ENCODE results near the gene SCLY.

Gene SCLY

DNA sequence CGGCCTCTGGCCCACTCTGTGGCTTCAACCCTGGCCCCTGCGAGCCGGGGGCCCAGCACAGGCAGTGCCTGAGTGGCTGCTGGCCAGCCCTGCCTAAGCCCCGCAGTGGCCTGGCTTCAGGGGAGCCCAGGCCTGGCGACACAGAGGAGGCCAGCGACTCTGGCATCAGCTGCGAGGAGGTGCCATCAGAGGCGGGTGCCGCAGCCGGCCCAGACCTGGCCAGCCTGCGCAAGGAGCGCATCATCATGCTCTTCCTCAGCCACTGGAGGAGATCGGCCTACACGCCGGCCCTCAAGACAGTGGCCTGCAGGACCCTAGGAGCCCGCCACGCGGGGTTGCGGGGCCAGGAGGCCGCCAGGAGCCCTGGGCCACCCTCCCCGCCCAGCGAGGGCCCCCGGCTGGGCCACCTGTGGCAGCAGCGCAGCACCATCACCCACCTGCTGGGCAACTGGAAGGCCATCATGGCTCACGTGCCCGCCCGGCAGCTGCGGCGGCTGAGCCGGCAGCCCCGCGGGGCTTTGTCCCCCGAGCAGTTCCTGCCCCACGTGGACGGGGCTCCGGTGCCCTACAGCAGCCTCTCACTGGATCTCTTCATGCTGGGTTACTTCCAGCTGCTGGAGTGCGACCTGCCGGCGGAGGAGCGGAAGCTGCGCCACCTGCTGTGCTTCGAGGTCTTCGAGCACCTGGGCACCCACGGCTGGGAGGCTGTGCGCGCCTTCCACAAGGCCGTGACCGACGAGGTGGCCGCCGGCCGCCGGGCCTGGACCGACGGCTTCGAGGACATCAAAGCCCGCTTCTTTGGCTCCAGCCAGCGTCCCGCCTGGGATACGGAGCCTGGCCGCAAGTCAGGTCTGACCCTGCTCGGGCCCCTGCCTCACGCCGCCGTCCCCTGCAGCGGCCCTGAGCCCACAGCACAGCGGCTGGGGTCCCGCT, 70.2 kb downstream of the SCLY start:
- no peak for TF ChIP-seq ZFX (IDR thresholded peaks at IDR 0.05; ENCODE audit: borderline replicate concordance)
- TF ChIP-seq, protein P1, sequence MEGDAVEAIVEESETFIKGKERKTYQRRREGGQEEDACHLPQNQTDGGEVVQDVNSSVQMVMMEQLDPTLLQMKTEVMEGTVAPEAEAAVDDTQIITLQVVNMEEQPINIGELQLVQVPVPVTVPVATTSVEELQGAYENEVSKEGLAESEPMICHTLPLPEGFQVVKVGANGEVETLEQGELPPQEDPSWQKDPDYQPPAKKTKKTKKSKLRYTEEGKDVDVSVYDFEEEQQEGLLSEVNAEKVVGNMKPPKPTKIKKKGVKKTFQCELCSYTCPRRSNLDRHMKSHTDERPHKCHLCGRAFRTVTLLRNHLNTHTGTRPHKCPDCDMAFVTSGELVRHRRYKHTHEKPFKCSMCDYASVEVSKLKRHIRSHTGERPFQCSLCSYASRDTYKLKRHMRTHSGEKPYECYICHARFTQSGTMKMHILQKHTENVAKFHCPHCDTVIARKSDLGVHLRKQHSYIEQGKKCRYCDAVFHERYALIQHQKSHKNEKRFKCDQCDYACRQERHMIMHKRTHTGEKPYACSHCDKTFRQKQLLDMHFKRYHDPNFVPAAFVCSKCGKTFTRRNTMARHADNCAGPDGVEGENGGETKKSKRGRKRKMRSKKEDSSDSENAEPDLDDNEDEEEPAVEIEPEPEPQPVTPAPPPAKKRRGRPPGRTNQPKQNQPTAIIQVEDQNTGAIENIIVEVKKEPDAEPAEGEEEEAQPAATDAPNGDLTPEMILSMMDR (IDR thresholded peaks at IDR 0.05), result no peak

DNA sequence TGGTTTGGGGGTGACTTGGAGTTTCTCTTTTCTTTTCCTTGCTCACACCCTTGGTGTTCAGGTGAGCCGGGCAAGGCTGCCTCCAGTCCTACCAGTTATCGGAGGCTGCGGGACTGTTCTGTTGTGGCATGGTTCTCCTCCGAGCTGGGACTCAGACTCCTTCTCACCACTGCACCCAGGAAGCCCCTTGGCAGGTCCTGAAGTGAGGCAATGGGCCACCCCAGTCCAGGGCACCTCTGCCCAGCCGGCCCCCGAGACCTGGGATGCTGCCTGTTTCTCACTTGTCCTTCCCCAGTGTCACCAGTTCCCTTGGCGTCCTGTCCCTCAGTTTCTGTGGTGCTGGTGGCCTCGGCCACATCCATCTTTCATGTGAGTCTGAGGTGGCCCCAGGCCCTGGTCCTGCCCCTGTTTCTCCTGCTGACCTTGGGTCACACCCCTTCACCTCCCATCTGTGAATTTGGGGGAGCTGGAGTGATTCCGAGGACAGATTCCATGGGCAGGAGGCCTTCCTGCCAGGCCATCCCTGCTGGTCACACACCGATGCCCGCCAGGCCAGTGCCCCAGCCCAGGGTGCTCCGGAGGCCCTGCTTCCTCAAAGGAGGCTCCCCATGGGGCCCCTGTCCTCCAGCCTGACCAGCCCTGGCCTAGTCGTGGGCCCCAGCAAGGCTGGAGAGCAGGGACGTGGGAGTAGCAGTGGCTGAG, 71.1 kb downstream of the SCLY start:
- H3K27ac ChIP-seq, result no peak overlapping the region
- TF ChIP-seq ZFX (IDR thresholded peaks at IDR 0.05; ENCODE audit: borderline replicate concordance), result no peak
- TF ChIP-seq, protein P1 (IDR thresholded peaks at IDR 0.05), result no peak

More for the DNA sequence above, 70.2 kb downstream of the SCLY start:
- H3K27ac ChIP-seq, result no peak overlapping the region

DNA sequence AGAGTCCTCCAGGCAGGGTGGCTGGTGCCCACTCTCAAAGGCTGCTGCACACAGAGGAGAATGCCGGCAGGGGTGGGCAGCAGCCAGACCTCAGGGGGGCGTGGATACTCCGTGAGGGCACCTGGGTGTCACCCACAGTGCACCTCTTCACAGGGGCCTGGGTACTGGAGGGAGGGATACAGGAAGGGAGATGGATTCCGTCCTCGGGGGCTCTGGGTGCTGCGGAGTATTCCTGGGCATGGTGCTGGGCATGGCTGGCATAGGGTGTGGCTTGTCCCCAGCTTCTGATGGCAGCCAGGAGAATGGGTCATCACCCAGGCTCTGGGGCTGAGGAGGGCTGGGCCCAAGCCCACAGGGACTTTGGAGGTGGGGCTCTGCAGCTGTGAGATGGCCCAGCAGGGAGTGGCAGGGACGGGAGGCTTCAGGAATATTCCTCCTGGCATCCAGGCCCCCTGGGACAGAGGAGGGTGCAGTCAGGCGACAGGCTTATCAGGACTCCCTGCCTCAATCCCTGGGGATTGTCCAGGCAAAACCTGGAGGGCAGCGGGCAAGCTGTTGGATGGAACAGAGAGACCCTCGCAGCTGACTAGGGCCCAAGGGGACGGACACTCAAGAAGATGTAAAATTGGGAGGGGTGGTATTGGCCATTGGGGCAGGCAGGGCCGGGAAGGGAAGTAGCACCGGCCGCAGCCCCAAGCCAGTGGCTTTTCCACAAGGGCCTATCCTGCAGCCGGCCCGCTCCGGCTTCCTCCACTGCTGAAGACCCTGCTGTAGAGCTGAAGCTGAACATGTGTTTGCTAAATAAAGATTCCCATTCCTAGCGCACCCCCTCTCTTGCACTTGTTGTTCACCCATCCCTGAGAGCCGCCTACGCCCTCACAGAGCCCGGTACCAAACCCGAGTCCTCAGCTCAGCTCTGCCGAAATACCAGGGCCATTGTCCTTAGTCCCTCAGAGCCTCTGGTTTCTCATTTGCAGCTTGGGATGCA, 72.0 kb downstream of the SCLY start:
- H3K27ac ChIP-seq, result no peak overlapping the region
- no peak for TF ChIP-seq ZFX (IDR thresholded peaks at IDR 0.05; ENCODE audit: borderline replicate concordance)
- TF ChIP-seq, protein P1 (IDR thresholded peaks at IDR 0.05), result no peak

DNA sequence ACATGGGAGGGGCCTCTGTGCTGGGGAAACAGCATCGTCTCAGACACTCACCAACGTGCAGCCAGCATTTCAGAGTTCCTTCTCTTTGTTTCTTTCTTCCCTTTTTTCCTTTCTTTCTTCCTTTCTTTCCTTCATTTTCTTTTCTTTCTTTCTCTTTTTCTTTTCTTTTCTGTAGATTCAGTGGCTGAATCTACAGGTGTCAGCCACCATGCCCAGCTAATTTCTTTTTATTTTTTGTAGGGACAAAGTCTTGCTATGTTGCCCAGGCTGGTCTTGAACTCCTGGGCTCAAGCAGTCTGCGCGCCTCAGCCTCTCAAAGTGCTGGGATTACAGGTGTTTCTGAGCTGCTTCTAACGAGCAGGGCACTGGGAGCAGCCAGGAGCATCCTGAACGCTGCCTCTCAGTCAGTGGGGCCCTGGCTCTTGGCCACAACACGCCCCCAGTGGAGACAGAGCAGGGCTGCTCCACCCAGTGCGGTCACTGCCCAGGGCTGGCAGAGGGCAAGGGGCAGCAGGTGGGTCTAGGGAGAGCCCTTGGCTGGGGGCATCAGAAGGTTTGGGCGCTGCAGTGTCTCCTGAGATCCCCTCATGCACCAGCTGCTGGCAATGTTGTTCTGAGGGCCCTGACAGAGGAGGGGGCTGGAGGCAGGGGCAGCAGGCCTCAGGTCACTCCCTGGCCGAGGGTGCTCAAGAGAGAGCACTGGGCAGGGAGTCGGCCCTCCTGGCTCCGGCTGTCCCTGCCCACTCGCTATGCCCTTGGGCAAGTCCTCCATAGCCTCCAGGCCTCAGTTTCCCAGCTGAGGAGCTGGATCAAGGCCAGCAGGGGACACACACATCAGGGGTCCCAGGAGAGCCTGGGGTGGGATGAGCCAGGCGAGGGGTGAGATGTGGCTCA, 72.9 kb downstream of the SCLY start:
- TF ChIP-seq, protein P1 (IDR thresholded peaks at IDR 0.05), result no peak
- TF ChIP-seq ZFX (IDR thresholded peaks at IDR 0.05; ENCODE audit: borderline replicate concordance), result no peak
- H3K27ac ChIP-seq, result no peak overlapping the region

DNA sequence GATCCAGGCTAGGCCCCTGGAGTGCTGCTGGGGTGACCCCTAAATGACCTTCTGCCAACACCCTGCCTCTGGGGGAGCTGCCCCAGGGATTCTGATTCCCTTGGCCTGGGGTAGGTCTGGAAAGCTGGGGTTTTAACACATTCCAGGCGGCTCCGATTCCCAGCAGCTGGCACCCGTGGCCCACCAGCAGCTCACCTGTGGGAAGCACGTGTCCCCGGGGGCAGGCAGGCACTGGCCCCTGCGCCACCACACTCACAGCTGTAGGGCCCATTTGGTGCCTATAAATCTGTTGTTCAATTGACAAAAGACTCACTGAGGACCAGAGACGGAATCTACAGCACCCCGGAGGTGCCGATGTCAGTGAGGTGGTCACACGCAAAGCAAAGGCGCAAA, 73.6 kb downstream of the SCLY start:
- TF ChIP-seq ZFX (IDR thresholded peaks at IDR 0.05; ENCODE audit: borderline replicate concordance), result no peak
- TF ChIP-seq, protein P1 (IDR thresholded peaks at IDR 0.05), result no peak
- H3K27ac ChIP-seq, result no peak overlapping the region

DNA sequence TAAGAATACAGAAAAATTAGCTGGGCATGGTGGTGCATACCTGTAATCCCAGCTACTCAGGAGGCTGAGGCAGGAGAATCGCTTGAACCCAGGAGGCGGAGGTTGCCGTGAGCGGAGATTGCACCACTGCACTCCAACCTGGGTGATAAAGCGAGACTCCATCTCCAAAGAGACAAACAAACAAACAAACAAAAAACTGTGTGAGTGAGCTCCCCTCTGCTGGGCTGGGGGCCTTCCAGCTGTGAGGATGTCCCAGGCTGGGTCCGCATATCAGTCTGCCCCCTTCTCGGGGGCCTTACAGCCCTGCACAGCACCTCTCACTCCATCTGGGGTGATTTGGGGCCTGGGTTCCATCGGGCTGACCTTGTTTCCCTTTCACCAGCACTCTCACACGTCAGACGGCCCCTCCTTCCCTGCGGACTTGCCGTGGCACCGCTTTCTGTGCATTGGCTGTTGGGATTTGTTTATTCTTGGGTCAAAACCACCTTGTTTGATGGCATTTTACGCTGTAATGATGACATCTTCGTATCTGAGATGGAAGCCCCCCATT, 74.9 kb downstream of the SCLY start:
- TF ChIP-seq ZFX (IDR thresholded peaks at IDR 0.05; ENCODE audit: borderline replicate concordance), result no peak
- TF ChIP-seq, protein P1 (IDR thresholded peaks at IDR 0.05), result no peak
- no peak overlapping the region for H3K27ac ChIP-seq
